ENCODE measurements around the gene RYR2. TPM values are rescaled to one million over a fixed set of nuclear protein-coding genes. Genes with fewer than 3 reads are reported as not detected.
A peak's percentile ranks its signal among the peaks of the same experiment; 100 is the strongest.

RYR2 gene
- total and polyA plus RNA-seq, 11 donors: 77.7 to 1,319 (median 805) TPM

GRCh38 chr1:237170149-237170548 is 128.2 kb downstream of the RYR2 start:
- TF ChIP-seq CTCF (IDR thresholded peaks at IDR 0.05): no peak
- no peak for TF ChIP-seq POLR2A (IDR thresholded peaks at IDR 0.05)
- DNase-seq (no peak), ATAC-seq (peak in 2 of 4 donors; percentile 8 to 13)
- no peaks in the 10 kb centered on the region for H3K9me3 ChIP-seq
- no peak overlapping the region for H3K4me3 ChIP-seq
- intact Hi-C loops (cut with DNase I): no loop called here
- WGBS, 4 donors: 33 to 46% (median 41%) methylated on average over 8 of the region's 8 CpGs
- H3K36me3 ChIP-seq: no peaks in the 10 kb centered on the region
- no peak overlapping the region for H3K27ac ChIP-seq
- no peaks in the 10 kb centered on the region for H3K27me3 ChIP-seq
- H3K4me1 ChIP-seq: peaks cover 0 to 95% (median 23%) of the 10 kb centered on the region in 12 donors

GRCh38 chr1:237171454-237172117 is 129.6 kb downstream of the RYR2 start:
- H3K4me3 ChIP-seq: no peak overlapping the region
- no peak for TF ChIP-seq CTCF (IDR thresholded peaks at IDR 0.05)
- no peak for TF ChIP-seq POLR2A (IDR thresholded peaks at IDR 0.05)
- no peaks in the 10 kb centered on the region for H3K36me3 ChIP-seq
- WGBS, 4 donors: 35 to 41% (median 39%) methylated on average over 7 of the region's 7 CpGs
- DNase-seq (no peak), ATAC-seq (no peak)
- no peak overlapping the region for H3K27ac ChIP-seq
- H3K9me3 ChIP-seq: no peaks in the 10 kb centered on the region
- H3K27me3 ChIP-seq: no peaks in the 10 kb centered on the region
- H3K4me1 ChIP-seq: peaks cover 0 to 87% (median 14%) of the 10 kb centered on the region in 12 donors
- intact Hi-C loops (cut with DNase I): no loop called here

- Histone ChIP-seq H3K27ac (no peak overlapping the region), H3K36me3 (no peaks in the 10 kb centered on the region), H3K4me3 (no peak overlapping the region), H3K9me3 (no peaks in the 10 kb centered on the region), H3K4me1 (peaks cover 0 to 81% (median 14%) of the 10 kb centered on the region in 12 donors), H3K27me3 (no peaks in the 10 kb centered on the region)
- DNase-seq (no peak), ATAC-seq (no peak)
- TF ChIP-seq CTCF (IDR thresholded peaks at IDR 0.05): no peak
- TF ChIP-seq POLR2A (IDR thresholded peaks at IDR 0.05): no peak
- 34 to 51% (median 45%) methylated on average over 1 of the region's 1 CpG for WGBS, 4 donors
- intact Hi-C loops (cut with DNase I): no loop called here
These were observed 130.1 kb downstream of the RYR2 start for GRCh38 chr1:237172118-237172485.

- Histone ChIP-seq H3K36me3 (no peaks in the 10 kb centered on the region), H3K27me3 (no peaks in the 10 kb centered on the region), H3K27ac (peak overlapping the region in 3 of 12 donors; percentile 3 to 50 (median 7)), H3K4me3 (no peak overlapping the region), H3K9me3 (no peaks in the 10 kb centered on the region), H3K4me1 (peaks cover 0 to 74% (median 29%) of the 10 kb centered on the region in 12 donors)
- peak in 2 of 4 donors; percentile 4 to 11 for ATAC-seq
- DNase-seq: no peak
- intact Hi-C loops (cut with DNase I): no loop called here
- TF ChIP-seq POLR2A (IDR thresholded peaks at IDR 0.05) (no peak), CTCF (IDR thresholded peaks at IDR 0.05) (no peak)
- 50 to 55% (median 52%) methylated on average over 6 of the region's 6 CpGs for WGBS, 4 donors
These were observed 137.5 kb downstream of the RYR2 start for GRCh38 chr1:237179503-237179902.

All from heart left ventricle (tissue), 16 donors.